Heart right ventricle (tissue), 16 donors: Measurements from ENCODE around the gene LRRC8D. TPM values are rescaled to one million over a fixed set of nuclear protein-coding genes. Genes with fewer than 3 reads are reported as not detected.
A peak's percentile ranks its signal among the peaks of the same experiment; 100 is the strongest.

Experiments used
- ATAC-seq, 8 donors: fragments of 200-7000 bp; cut with Tn5 transposase; one replicate each; pipeline ENCODE4 v1.9.1; 2020; ENCODE audit warnings: mild to moderate bottlenecking in 8 of 8, moderate library complexity in 8 of 8, moderate number of reproducible peaks in 1 of 8
- DNase-seq, 2 donors: peaks; one replicate each; pipeline ENCODE4 v3.0.0-alpha.2; 2020
- H3K27ac ChIP-seq, 10 donors: fragments of 200-600 bp; sonication (generic) in 2 of 10; one replicate each; pipeline versions ENCODE4 v1.5.0 to v1.8.0; 2020 to 2022; ENCODE audit warnings: mild to moderate bottlenecking in 3 of 10
- H3K27me3 ChIP-seq, 7 donors: fragments of 200-600 bp; one replicate each; pipeline ENCODE4 v1.8.0; 2021 to 2022; ENCODE audit warnings: mild to moderate bottlenecking in 2 of 7
- H3K36me3 ChIP-seq, 9 donors: fragments of 200-600 bp; sonication (generic) in 1 of 9; one replicate each; pipeline versions ENCODE4 v1.5.0 to v1.8.0; 2020 to 2022; ENCODE audit warnings: mild to moderate bottlenecking in 2 of 9
- H3K4me1 ChIP-seq, 9 donors: fragments of 200-600 bp; sonication (generic) in 1 of 9; one replicate each; pipeline versions ENCODE4 v1.5.0 to v1.8.0; 2020 to 2022; ENCODE audit warnings: mild to moderate bottlenecking in 4 of 9
- H3K4me3 ChIP-seq, 10 donors: fragments of 200-600 bp; sonication (generic) in 2 of 10; one replicate each; pipeline versions ENCODE4 v1.5.0 to v1.8.0; 2020 to 2022; ENCODE audit warnings: mild to moderate bottlenecking in 7 of 10, moderate library complexity in 2 of 10
- H3K9me3 ChIP-seq, 11 donors: fragments of 200-600 bp in 10 of 11; sonication (generic) in 2 of 11; one replicate each; pipeline versions ENCODE4 v1.5.0 to v1.8.0; 2013 to 2022; ENCODE audit warnings: mild to moderate bottlenecking in 2 of 11, control low read depth in 1 of 11, moderate library complexity in 1 of 11
- CTCF ChIP-seq, 9 donors: fragments of 200-600 bp; sonication (generic) in 2 of 9; IDR thresholded peaks; one replicate each; pipeline versions ENCODE4 v1.5.0 to v1.8.0; 2021 to 2022; ENCODE audit warnings: antibody characterized with exemption in 9 of 9, mild to moderate bottlenecking in 5 of 9, moderate library complexity in 1 of 9
- WGBS, 2 donors: extraction: QIAGEN DNeasy Blood & Tissue Kit; methylation state at CpG; one replicate each; pipeline ENCODE4 v1.1.7; 2013; ENCODE audit warnings: inconsistent platforms in 1 of 2; 5-methylcytosine and 5-hydroxymethylcytosine counted together
- intact Hi-C, 10 donors: fragments of 100-400 bp; cut with DNase I; formaldehyde crosslinking; loops; one replicate each; pipeline versions ENCODE4 v1.11.1 to v1.14.2; 2022
- polyA plus RNA-seq, 2 donors: library from polyadenylated mRNA; stranded (reverse); fragments of 200-250 nt; gene quantifications; one replicate each; pipeline ENCODE4 v1.2.3, GENCODE V29; 2013
- total RNA-seq, 10 donors: library from RNA; stranded (reverse); fragmentation: NEBNext Ultra II Directional in 3 of 10; extraction: Animal tissue kit (Norgen Biotek cat#: 25700) in 3 of 10; gene quantifications; one replicate each; pipeline versions ENCODE4 v1.2.1 to v1.2.4, GENCODE V29; 2021 to 2023
- donor health status: Arrhythmogenic right ventricular cardiomyopathy.
- donor health status: ischemic (EF 13 %, LVEDD 7.1; RV severe dilation, severe dysfunction).
- donor health status: healthy with polysubstance abuse.
- donor health status: DM: no; HTN: yes; CAD: no.
- donor health status: DM: no; HTN: no; CAD: no.
- donor health status: ischemic (EF 25% LVEDD 6.9; RV normal size, moderate dysfunction).
- donor health status: ischemic (EF 25% LVEDD 5.7; RV mildly dilated, moderate dysfunction).
- donor health status: healthy.
- donor health status: DM: yes; HTN: yes; CAD: no.
- donor health status: Ischemic cardiomyopathy.
- donor health status: ischemic (EF 35%, LVEDD 5.7; RV mildly dilated, moderate dysfunction).
- donor health status: nonischemic (EF 11% LVEDD 7.7; RV severe dilation, severe dysfunction).
- donor health status: DM: yes; HTN: yes; CAD: no.
- donor health status: PGD.
- donor health status: ischemic (EF 29% LVEDD 5.4; RV normal size, mild dysfunction).
- donor health status: nonischemic (EF 23%, LVEDD 6.1; RV moderate dilation, normal function).

LRRC8D gene
- total and polyA plus RNA-seq, 12 donors: 3.0 to 11.0 (median 6.6) TPM

GRCh38 chr1:89939059-89939570 lies 118.3 kb downstream of the LRRC8D start:
- no peak overlapping the region for H3K4me3 ChIP-seq
- no peaks in the 10 kb centered on the region for H3K27me3 ChIP-seq
- H3K27ac ChIP-seq: no peak overlapping the region
- no peaks in the 10 kb centered on the region for H3K9me3 ChIP-seq
- 81 to 82% methylated on average over 7 of the region's 7 CpGs for WGBS, 2 donors
- DNase-seq (no peak), ATAC-seq (no peak)
- H3K36me3 ChIP-seq: peaks cover 0 to 21% (median 5%) of the 10 kb centered on the region in 9 donors
- intact Hi-C loops: no loop called here
- TF ChIP-seq CTCF (IDR thresholded peaks at IDR 0.05): no peak
- peaks cover 0 to 30% (median 6%) of the 10 kb centered on the region in 9 donors for H3K4me1 ChIP-seq

- 89 to 92% methylated on average over 9 of the region's 9 CpGs for WGBS, 2 donors
- ATAC-seq: no peak
- TF ChIP-seq CTCF (IDR thresholded peaks at IDR 0.05): no peak
- no peak for DNase-seq
- intact Hi-C loops: no loop called here
- Histone ChIP-seq H3K4me1 (peaks cover 0 to 30% (median 6%) of the 10 kb centered on the region in 9 donors), H3K27me3 (no peaks in the 10 kb centered on the region), H3K36me3 (peaks cover 0 to 14% (median 0%) of the 10 kb centered on the region in 9 donors), H3K27ac (no peak overlapping the region), H3K9me3 (no peaks in the 10 kb centered on the region), H3K4me3 (no peak overlapping the region)
Observed at GRCh38 chr1:89939693-89940438, 119.0 kb downstream of the LRRC8D start.

GRCh38 chr1:89941110-89941766 lies 120.4 kb downstream of the LRRC8D start:
- TF ChIP-seq CTCF (IDR thresholded peaks at IDR 0.05): no peak
- Histone ChIP-seq H3K9me3 (no peaks in the 10 kb centered on the region), H3K4me1 (peaks cover 0 to 30% (median 6%) of the 10 kb centered on the region in 9 donors), H3K36me3 (peaks cover 0 to 2% (median 0%) of the 10 kb centered on the region in 9 donors), H3K27ac (no peak overlapping the region), H3K4me3 (no peak overlapping the region), H3K27me3 (no peaks in the 10 kb centered on the region)
- 92 to 95% methylated on average over 6 of the region's 6 CpGs for WGBS, 2 donors
- DNase-seq: no peak
- peak in 2 of 8 donors; percentile 17 to 21 for ATAC-seq
- intact Hi-C loops: no loop called here

GRCh38 chr1:89942014-89942413 lies 121.2 kb downstream of the LRRC8D start:
- WGBS, 2 donors: 94% methylated on average over 2 of the region's 2 CpGs
- DNase-seq (no peak), ATAC-seq (no peak)
- Histone ChIP-seq H3K27ac (peak overlapping the region in 1 of 10 donors; percentile 61), H3K9me3 (no peaks in the 10 kb centered on the region), H3K4me3 (no peak overlapping the region), H3K36me3 (no peaks in the 10 kb centered on the region), H3K27me3 (no peaks in the 10 kb centered on the region), H3K4me1 (peaks cover 0 to 30% (median 6%) of the 10 kb centered on the region in 9 donors)
- TF ChIP-seq CTCF (IDR thresholded peaks at IDR 0.05): no peak
- intact Hi-C loops: no loop called here
